Measurements from ENCODE around the gene COL5A3. TPM values are rescaled to one million over a fixed set of nuclear protein-coding genes. Genes with fewer than 3 reads are reported as not detected.

COL5A3 gene
- total RNA-seq, 4 donors from 2014 or later: 9.8 to 30.8 (median 25.2) TPM

GRCh38 chr19:9996541-9996940 lies 13.8 kb downstream of the COL5A3 start:
- peaks cover 64% of the 10 kb centered on the region for H3K27me3 ChIP-seq

GRCh38 chr19:9995999-9996398 lies 14.3 kb downstream of the COL5A3 start:
- H3K4me3 ChIP-seq: no peak overlapping the region
- 73% methylated on average over 3 of the region's 7 CpGs; no CpG with 5 or more reads in 1 of the 2 donors for WGBS, 2 donors (ENCODE audit: low coverage in 1 of 2)
- no peaks in the 10 kb centered on the region for H3K9me3 ChIP-seq
- no peak for ATAC-seq
- H3K27me3 ChIP-seq: peaks cover 58% of the 10 kb centered on the region
- peaks cover 0 to 49% of the 10 kb centered on the region in 2 donors for H3K36me3 ChIP-seq
- no peak overlapping the region for H3K27ac ChIP-seq
- TF ChIP-seq POLR2AphosphoS5 (IDR thresholded peaks at IDR 0.05) (no peak), EP300 (IDR thresholded peaks at IDR 0.05) (no peak), POLR2A (IDR thresholded peaks at IDR 0.05) (no peak), CTCF (IDR thresholded peaks at IDR 0.05) (no peak)
- peaks cover 0 to 6% (median 0%) of the 10 kb centered on the region in 3 donors for H3K4me1 ChIP-seq

More at GRCh38 chr19:9996541-9996940, 13.8 kb downstream of the COL5A3 start:
- TF ChIP-seq POLR2AphosphoS5 (IDR thresholded peaks at IDR 0.05) (no peak), CTCF (IDR thresholded peaks at IDR 0.05) (no peak), POLR2A (IDR thresholded peaks at IDR 0.05) (no peak), EP300 (IDR thresholded peaks at IDR 0.05) (no peak)
- H3K4me3 ChIP-seq: no peak overlapping the region
- 50 to 60% methylated on average over 1 of the region's 5 CpGs for WGBS, 2 donors (ENCODE audit: low coverage in 1 of 2)
- H3K4me1 ChIP-seq: peaks cover 0 to 6% (median 0%) of the 10 kb centered on the region in 3 donors
- no peaks in the 10 kb centered on the region for H3K9me3 ChIP-seq
- H3K27ac ChIP-seq: no peak overlapping the region
- no peak for ATAC-seq
- H3K36me3 ChIP-seq: peaks cover 0 to 46% of the 10 kb centered on the region in 2 donors

DNA sequence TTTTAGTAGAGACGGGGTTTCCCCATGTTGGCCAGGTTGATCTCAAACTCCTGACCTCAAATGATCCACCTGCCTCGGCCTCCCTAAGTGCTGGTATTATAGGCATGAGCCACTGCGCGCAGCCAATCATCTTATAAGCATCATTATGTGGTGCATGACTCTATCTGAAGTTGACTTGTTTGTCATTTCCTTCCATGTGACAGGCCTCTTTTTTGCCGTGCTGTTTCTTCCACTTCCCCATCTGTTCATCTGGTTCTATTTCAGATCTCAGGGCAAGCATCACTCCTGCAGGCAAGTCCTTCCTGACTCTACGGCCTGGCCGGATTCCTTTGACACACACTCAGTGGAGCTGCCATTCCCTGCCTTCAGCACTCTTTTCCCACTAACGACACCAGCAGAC lies 15.2 kb downstream of the COL5A3 start:
- TF ChIP-seq POLR2AphosphoS5 (IDR thresholded peaks at IDR 0.05): no peak
- no peak for TF ChIP-seq CTCF (IDR thresholded peaks at IDR 0.05)
- no peak for TF ChIP-seq POLR2A (IDR thresholded peaks at IDR 0.05)
- TF ChIP-seq EP300 (IDR thresholded peaks at IDR 0.05): no peak
- no peak for ATAC-seq
- no peaks in the 10 kb centered on the region for H3K4me1 ChIP-seq
- H3K9me3 ChIP-seq: no peaks in the 10 kb centered on the region
- peaks cover 0 to 57% of the 10 kb centered on the region in 2 donors for H3K36me3 ChIP-seq
- peaks cover 56% of the 10 kb centered on the region for H3K27me3 ChIP-seq
- 66 to 79% methylated on average over 5 to 7 of the region's 8 CpGs for WGBS, 2 donors (ENCODE audit: low coverage in 1 of 2)
- no peak overlapping the region for H3K27ac ChIP-seq
- no peak overlapping the region for H3K4me3 ChIP-seq

GRCh38 chr19:9991425-9992191 lies 18.7 kb downstream of the COL5A3 start:
- H3K9me3 ChIP-seq: no peaks in the 10 kb centered on the region
- peaks cover 0 to 67% of the 10 kb centered on the region in 2 donors for H3K36me3 ChIP-seq
- H3K27me3 ChIP-seq: peaks cover 38% of the 10 kb centered on the region
- ATAC-seq: no peak
- TF ChIP-seq EP300 (IDR thresholded peaks at IDR 0.05) (no peak), POLR2AphosphoS5 (IDR thresholded peaks at IDR 0.05) (no peak), CTCF (IDR thresholded peaks at IDR 0.05) (no peak), POLR2A (IDR thresholded peaks at IDR 0.05) (no peak)
- no peak overlapping the region for H3K4me3 ChIP-seq
- H3K27ac ChIP-seq: no peak overlapping the region
- WGBS, 2 donors (ENCODE audit: low coverage in 1 of 2): 60 to 80% methylated on average over 1 to 9 of the region's 11 CpGs
- H3K4me1 ChIP-seq: peaks cover 0 to 18% (median 2%) of the 10 kb centered on the region in 3 donors

DNA sequence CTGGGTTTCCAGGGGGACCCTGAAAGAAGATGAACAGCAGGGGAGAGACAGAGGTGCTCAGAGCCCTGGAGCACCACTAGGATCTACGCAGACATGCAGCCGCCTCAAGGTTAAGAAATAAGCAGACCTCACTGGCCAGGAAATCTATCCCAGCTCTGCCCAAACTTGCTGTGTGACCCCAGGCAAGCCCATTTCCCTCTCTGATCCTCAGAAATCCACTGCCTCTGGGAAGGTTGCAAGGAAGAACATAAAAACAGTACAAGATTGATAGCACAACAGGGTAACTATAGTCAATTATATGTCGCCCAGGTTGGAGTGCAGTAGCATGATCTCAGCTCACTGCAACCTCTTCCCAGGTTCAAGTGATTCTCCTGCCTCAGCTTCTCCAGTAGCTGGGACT lies 20.8 kb downstream of the COL5A3 start:
- 100% methylated on average over 1 to 2 of the region's 3 CpGs for WGBS, 2 donors (ENCODE audit: low coverage in 1 of 2)
- Histone ChIP-seq H3K27me3 (peaks cover 25% of the 10 kb centered on the region), H3K36me3 (peaks cover 0 to 47% of the 10 kb centered on the region in 2 donors), H3K9me3 (no peaks in the 10 kb centered on the region), H3K4me3 (no peak overlapping the region), H3K27ac (no peak overlapping the region), H3K4me1 (peaks cover 3 to 27% (median 4%) of the 10 kb centered on the region in 3 donors)
- ATAC-seq: no peak
- no peak for TF ChIP-seq POLR2AphosphoS5 (IDR thresholded peaks at IDR 0.05)
- no peak for TF ChIP-seq POLR2A (IDR thresholded peaks at IDR 0.05)
- TF ChIP-seq CTCF (IDR thresholded peaks at IDR 0.05): no peak
- no peak for TF ChIP-seq EP300 (IDR thresholded peaks at IDR 0.05)

All from gastroesophageal sphincter (tissue), 4 donors.